Amniotic stem cell (primary cell): ENCODE measurements around the gene CDK5RAP3.
"Not testable (repeated sequence)": the region's sequence is repeated elsewhere in the genome, so short reads cannot be mapped to it uniquely, and the experiment has no call there.

ENCODE experiments used
- DNase-seq: peaks from one replicate; lab custom pipeline; 2025; lab: John Stamatoyannopoulos, UW

Gene CDK5RAP3

DNA sequence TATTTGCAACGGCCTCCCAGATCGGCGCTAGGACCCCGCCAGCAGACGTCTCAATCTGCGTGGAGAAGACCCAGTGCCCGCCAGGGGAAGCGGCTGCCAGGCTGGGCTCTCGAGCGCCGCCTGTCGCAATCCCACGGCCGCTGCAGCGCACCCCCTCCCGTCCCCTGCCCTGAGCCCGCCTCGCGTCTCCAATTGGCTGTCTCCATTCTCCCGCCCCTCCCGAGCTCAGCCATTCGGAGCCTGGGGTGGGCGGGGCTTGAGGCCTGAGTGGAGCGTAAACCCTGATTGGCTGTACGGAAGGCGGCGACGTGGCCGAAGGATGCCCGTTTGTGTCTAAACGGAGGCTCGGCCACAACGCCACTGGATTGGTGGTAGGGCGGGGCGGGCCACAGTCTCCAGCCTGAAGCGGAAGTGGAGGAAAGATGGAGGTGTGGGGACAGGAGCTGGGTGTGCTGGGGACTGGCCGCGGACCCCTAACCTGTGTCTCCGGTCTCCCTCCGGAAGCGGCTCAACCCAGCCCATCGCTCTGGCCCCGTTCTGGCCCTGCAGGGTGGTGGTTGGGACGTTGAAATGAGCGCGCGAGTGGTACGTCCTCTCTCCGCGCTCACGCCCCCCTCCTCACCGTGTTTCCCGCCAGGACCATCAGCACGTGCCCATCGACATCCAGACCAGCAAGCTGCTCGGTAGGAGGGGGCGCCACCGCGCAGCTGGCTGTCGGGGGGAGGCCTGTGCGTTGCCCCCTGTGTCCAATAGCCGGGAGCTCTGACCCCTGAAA lies at the start of gene CDK5RAP3:
Gene CDK5RAP3, plus strand, starts transcription at position 389 of the 775 bp plus-strand sequence. Its CDS starts 34 bp downstream, at position 423.
- peak; percentile 99 for DNase-seq

GRCh38 chr17:47924785-47925677 lies 45.9 kb upstream of the CDK5RAP3 start:
- no peak for DNase-seq

- no peak for DNase-seq
These were observed 45.3 kb upstream of the CDK5RAP3 start for GRCh38 chr17:47925678-47925988.

- no peak for DNase-seq
These were observed 43.0 kb upstream of the CDK5RAP3 start for GRCh38 chr17:47927821-47928400.

- no peak for DNase-seq
These were observed 42.5 kb upstream of the CDK5RAP3 start for GRCh38 chr17:47928415-47928814.

DNA sequence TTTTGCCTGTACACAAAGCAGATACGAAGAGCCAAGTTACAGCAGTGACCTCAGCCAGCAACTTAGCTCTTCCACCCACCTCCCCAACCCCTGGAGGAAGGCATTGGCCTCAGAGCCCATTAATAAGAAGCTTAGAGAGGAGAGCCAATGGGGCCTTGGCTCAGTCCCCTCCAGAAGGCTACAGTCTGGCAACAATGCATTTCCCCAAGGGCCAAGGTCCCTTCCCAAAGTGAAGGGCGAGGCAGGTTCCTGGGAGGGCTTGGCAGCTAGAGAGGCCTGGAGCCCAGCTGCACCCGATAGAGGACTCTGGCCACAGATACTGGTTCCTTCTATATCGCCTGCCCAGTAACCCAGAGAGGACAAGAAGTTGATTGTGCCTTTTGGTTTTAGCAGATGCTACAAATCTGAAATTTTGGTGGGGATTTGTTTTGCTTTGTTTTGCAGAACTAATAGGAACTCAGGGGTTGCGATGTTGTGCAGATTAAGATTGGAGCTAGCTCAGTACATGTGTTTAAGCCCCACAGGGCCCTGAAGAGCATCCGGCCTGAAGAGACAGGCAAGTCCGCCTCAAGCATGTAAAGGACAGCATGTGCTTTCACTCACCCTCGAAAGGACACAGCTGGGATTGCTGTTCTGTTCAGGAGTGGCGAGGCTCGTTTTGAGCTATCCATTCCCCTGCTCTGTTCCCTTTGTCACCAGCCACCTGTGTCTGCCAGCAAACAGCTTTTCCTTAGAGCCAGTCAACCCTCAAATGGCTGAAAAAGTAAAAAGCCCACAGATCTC lies 41.5 kb upstream of the CDK5RAP3 start:
- no peak for DNase-seq

- DNase-seq, result no peak
These were observed 39.1 kb upstream of the CDK5RAP3 start for GRCh38 chr17:47931848-47932247.

GRCh38 chr17:47934856-47935255 lies 36.1 kb upstream of the CDK5RAP3 start:
- no peak for DNase-seq

DNA sequence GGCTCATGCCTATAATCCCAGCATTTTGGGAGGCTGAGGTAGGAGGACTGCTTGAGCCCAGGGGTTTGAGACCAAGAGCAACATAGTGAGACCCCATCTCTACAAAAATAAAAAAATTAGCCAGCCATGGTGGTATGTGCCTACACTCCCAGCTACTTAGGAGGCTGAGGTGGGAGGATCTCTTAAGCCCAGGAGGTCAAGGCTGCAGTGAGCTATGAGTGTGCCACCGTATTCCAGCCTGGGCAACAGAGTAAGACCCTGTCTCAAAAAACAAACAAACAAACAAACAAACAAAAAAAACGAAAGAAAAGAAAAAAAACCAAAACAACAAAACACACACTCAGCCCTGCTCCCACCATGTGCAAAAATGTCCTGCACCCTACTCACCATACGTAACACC lies 35.4 kb upstream of the CDK5RAP3 start:
- DNase-seq, result not testable (repeated sequence)

- DNase-seq, result no peak
These were observed 35.0 kb upstream of the CDK5RAP3 start for GRCh38 chr17:47935961-47936360.

GRCh38 chr17:47937941-47938340 lies 33.0 kb upstream of the CDK5RAP3 start:
- no peak for DNase-seq

DNA sequence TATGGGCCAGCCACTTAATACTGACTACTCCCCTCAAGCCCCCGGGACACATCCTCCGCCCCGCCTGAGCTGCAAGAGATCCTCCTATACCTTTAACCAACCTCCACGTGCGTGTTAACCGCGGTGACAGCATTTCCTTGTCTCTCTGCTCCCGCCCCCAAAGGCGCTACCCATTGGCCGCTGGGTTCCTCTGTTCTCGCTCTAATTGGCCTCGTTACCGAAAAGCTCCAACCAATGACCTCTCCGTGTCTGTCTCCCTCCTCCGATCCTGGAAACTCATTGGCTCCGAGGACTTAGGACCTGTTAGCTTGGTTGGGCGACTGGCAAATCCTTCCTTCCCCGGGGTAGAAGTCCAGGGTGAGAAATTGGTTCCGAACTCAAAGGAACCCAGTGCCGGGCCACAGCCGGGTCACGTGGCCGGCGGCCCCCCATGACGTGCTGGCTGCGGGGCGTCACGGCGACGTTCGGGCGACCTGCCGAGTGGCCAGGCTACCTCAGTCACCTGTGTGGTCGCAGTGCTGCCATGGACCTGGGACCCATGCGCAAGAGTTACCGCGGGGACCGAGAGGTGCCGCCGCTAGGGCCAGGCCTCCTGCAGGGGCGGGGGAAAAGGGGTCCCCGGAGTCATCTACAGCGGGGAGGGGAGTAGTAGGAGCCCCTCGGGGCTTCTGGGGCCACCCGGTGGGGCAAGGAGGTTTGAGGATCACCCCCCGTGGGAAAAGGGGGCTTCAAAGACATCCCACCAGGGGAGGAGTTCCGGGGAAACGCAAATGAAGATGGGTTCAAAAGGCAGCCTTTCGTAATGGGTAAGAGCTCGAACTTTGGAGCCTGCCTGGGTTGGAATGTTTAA lies 29.4 kb upstream of the CDK5RAP3 start, which contains the start of gene PNPO:
Gene PNPO, plus strand, starts transcription at position 326 of the 850 bp plus-strand sequence. Its CDS starts 105 bp downstream, at position 431.
- DNase-seq, result peak; percentile 96

GRCh38 chr17:47942096-47942510 lies 28.8 kb upstream of the CDK5RAP3 start:
- no peak for DNase-seq

DNA sequence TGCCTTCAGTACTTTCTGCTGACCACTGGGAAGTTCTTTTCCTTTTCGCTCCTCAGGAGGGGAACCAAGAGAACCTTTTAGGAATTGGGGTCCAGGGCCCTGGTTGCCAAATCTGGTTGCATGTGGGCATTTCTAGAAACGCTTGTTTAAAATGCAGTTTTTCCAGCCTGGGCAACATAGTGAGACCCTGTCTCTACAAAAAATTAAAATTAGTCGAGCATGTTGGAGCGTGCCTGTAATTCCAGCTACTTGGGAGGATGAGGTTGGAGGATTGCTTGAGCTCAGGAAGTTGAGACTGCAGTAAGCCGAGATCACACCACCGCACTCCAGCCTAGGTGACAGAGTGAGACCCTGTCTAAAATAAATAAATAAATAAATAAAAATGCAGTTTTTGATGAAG lies 28.3 kb upstream of the CDK5RAP3 start:
- no peak for DNase-seq

GRCh38 chr17:47945080-47945479 lies 25.8 kb upstream of the CDK5RAP3 start:
- no peak for DNase-seq

- no peak for DNase-seq
These were observed 25.1 kb upstream of the CDK5RAP3 start for GRCh38 chr17:47945529-47946508.

GRCh38 chr17:47946516-47946915 lies 24.4 kb upstream of the CDK5RAP3 start:
- no peak for DNase-seq

- DNase-seq, result peak; percentile 56
These were observed 23.9 kb upstream of the CDK5RAP3 start for GRCh38 chr17:47946929-47947397.

DNA sequence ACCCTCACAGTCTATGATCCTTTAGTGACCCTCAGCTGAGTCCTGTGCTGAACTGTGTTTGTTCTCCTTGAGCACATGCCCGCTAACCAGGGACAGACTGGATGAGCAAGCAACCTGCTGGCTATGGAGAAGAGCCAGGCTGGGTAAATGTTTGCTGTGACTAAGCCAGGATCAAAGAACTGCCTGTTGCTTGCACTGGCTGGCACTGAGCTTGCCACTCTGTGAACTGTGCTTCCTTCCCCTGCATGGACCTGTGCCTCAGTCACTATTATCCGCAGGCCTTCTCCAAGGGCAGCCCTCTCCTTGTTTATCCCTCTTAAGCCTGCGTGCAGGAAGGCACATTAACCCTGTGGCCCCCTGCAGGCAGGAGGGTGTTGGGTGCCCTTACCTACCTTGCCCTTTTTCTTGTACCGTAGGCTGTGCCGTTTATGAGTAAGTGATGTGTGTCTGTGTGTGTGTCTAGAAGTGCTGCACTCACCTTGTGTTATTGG lies 22.2 kb upstream of the CDK5RAP3 start:
- DNase-seq, result no peak
